ENCODE results near the gene SLC27A1. TPM values are rescaled to one million over a fixed set of nuclear protein-coding genes. Genes with fewer than 3 reads are reported as not detected.
A peak's percentile ranks its signal among the peaks of the same experiment; 100 is the strongest.

The SLC27A1 gene
- total and polyA plus RNA-seq, 10 of the 15 experiments (the other 5 are each of a cell fraction or from before 2014, with no cell fraction given) = 0.11 to 2.3 (median 1.2) TPM

GRCh38 chr19:17503240-17503639 is 32.9 kb downstream of the SLC27A1 start:
- peaks cover 2% of the 10 kb centered on the region; the same call in 1 of the 2 replicates for H3K79me2 ChIP-seq (ENCODE audit: control insufficient read depth, insufficient read depth, low read length)
- no peak overlapping the region for H3K4me2 ChIP-seq (ENCODE audit: control insufficient read depth, insufficient read depth)
- POLR2A ChIA-PET = interaction anchor here (0.6 kb wide), 1 partner anchor 463 kb away, joined by 4 read pairs; no protein-coding TSS in a partner anchor
- in situ Hi-C loops (cut with MboI) = no loop called here
- no peaks in the 10 kb centered on the region; the same call in 2 of the 3 replicates for H3K9me3 ChIP-seq (replicated peaks; ENCODE audit: control insufficient read depth, insufficient read depth, low read length)
- H3K27ac ChIP-seq (ENCODE audit: control insufficient read depth, insufficient read depth) = no peak overlapping the region
- H4K20me1 ChIP-seq (ENCODE audit: control insufficient read depth, insufficient read depth) = no peaks in the 10 kb centered on the region
- FAIRE-seq (no peak), DNase-seq (ENCODE audit: low read depth, low spot score) (no peak), ATAC-seq (no peak)
- intact Hi-C loops (cut with micrococcal nuclease; ENCODE audit: unreplicated experiment) = no loop called here
- BruUV-seq (replicated peaks) = no TSS peak
- H3K4me1 ChIP-seq (ENCODE audit: control insufficient read depth, insufficient read depth, low read length) = peaks cover 4% of the 10 kb centered on the region; the same call in 1 of the 2 replicates
- H2AFZ ChIP-seq (ENCODE audit: control insufficient read depth, low read depth, low read length) = no peak overlapping the region
- CTCF ChIA-PET = no interaction called here
- RAD21 ChIA-PET (ENCODE audit: unreplicated experiment) = interaction anchor here (1.0 kb wide), 1 partner anchor 73 kb away, joined by 3 read pairs; no protein-coding TSS in a partner anchor
- H3K4me3 ChIP-seq = no peak overlapping the region
- H3K27me3 ChIP-seq (replicated peaks in 1 of 2; ENCODE audit: control insufficient read depth in 2 of 2, insufficient read depth in 2 of 2, low read length in 1 of 2) = no peaks in the 10 kb centered on the region
- H3K36me3 ChIP-seq (ENCODE audit: control insufficient read depth in 2 of 2, insufficient read depth in 2 of 2, low read length in 1 of 2) = no peaks in the 10 kb centered on the region; a peak in 1 of 4 replicates
- WGBS (ENCODE audit: insufficient coverage, insufficient replicate concordance, low lambda C conversion rate, missing lambda C conversion rate) = 90% methylated on average over 6 of the region's 6 CpGs
- TF ChIP-seq ZBTB40 (IDR thresholded peaks at IDR 0.05; ENCODE audit: borderline replicate concordance) (peak; percentile 57; the same call in 1 of the 2 replicates), HDGF (IDR thresholded peaks at IDR 0.05) (no peak)
- SMC1A ChIA-PET (ENCODE audit: uncharacterized antibody, unreplicated experiment) = no interaction called here
- no peak overlapping the region for H3K9ac ChIP-seq (ENCODE audit: control insufficient read depth, insufficient read depth, low read length)

- H3K4me2 ChIP-seq (ENCODE audit: control insufficient read depth, insufficient read depth) = no peak overlapping the region
- H3K4me3 ChIP-seq = no peak overlapping the region
- intact Hi-C loops (cut with micrococcal nuclease; ENCODE audit: unreplicated experiment) = no loop called here
- H3K36me3 ChIP-seq (ENCODE audit: control insufficient read depth in 2 of 2, insufficient read depth in 2 of 2, low read length in 1 of 2) = no peaks in the 10 kb centered on the region; a peak in 1 of 4 replicates
- H3K79me2 ChIP-seq (ENCODE audit: control insufficient read depth, insufficient read depth, low read length) = peaks cover 5% of the 10 kb centered on the region
- ChIA-PET RAD21 (ENCODE audit: unreplicated experiment) (no interaction called here), CTCF (interaction anchor here (1.5 kb wide), 1 partner anchor 355 kb away, joined by 3 read pairs; no protein-coding TSS in a partner anchor), POLR2A (no interaction called here), SMC1A (ENCODE audit: uncharacterized antibody, unreplicated experiment) (no interaction called here)
- WGBS (ENCODE audit: insufficient coverage, insufficient replicate concordance, low lambda C conversion rate, missing lambda C conversion rate) = 94% methylated on average over 2 of the region's 2 CpGs
- no peak overlapping the region for H3K27ac ChIP-seq (ENCODE audit: control insufficient read depth, insufficient read depth)
- ATAC-seq = no peak
- no TSS peak for BruUV-seq (replicated peaks)
- H3K4me1 ChIP-seq (ENCODE audit: control insufficient read depth, insufficient read depth, low read length) = peaks cover 4% of the 10 kb centered on the region; the same call in 1 of the 2 replicates
- H3K9ac ChIP-seq (ENCODE audit: control insufficient read depth, insufficient read depth, low read length) = no peak overlapping the region
- no peak overlapping the region for H2AFZ ChIP-seq (ENCODE audit: control insufficient read depth, low read depth, low read length)
- no peak for FAIRE-seq
- no peak for DNase-seq (ENCODE audit: low read depth, low spot score)
- no peaks in the 10 kb centered on the region; the same call in 2 of the 3 replicates for H3K9me3 ChIP-seq (replicated peaks; ENCODE audit: control insufficient read depth, insufficient read depth, low read length)
- in situ Hi-C loops (cut with MboI) = no loop called here
- H3K27me3 ChIP-seq (replicated peaks in 1 of 2; ENCODE audit: control insufficient read depth in 2 of 2, insufficient read depth in 2 of 2, low read length in 1 of 2) = no peaks in the 10 kb centered on the region
- no peaks in the 10 kb centered on the region for H4K20me1 ChIP-seq (ENCODE audit: control insufficient read depth, insufficient read depth)
- TF ChIP-seq SRF (IDR thresholded peaks at IDR 0.05; ENCODE audit: low read depth in 2 of 2, low read length in 2 of 2) (0 out of 4 replicates have a peak, but pooled peaks of 1 of the 2 experiments have one; percentile 12), TBL1XR1 (IDR thresholded peaks at IDR 0.05; ENCODE audit: low read depth, low read length) (no peak)
Observed at GRCh38 chr19:17504030-17504429, 33.7 kb downstream of the SLC27A1 start.
